HG02642 (cell line): ENCODE measurements around the gene CSTPP1.
"Not testable (repeated sequence)": the region's sequence is repeated elsewhere in the genome, so short reads cannot be mapped to it uniquely, and the experiment has no call there.

ENCODE experiments used
- ATAC-seq: cut with Tn5 transposase; IDR thresholded peaks from one replicate; pipeline ENCODE4 v1.9.1; 2021; ENCODE audit warnings: mild to moderate bottlenecking; ENCODE audit not compliant: unreplicated experiment, poor library complexity

The CSTPP1 gene

DNA sequence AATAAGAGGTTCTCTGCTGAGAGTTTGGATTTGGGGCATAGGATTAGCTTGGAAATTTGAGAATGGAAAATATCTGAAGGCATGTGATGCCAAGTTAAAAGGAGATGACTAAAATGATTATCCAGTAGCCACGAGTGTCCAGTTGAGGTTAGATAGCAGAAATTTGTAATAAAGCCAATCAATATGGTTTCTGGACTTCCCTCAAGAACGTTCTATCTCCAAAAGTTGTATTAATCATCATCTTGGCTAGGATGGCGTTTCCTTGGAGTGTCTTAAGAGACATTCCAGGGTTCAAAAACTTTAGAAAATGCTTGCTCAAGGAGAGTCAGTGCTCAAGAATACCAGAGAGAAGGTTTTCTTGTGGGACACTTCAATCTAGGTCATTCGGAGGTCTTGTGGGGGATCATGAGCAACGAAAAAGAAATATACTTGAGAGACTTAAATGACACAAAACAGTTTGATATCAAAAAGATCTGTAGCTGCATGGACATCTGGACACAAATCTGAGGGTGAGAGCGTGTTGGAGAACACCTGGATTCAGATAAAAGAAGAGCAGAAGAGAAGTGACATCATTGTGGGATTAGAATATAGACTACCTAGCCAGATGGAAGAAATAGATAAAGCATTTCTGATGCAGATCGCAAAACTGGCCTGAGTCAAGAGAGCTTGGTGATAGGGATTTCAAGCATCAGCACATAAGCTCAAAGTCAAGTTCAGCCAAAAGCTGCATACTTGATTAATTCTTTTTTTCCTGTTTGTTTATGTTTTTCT is 142.4 kb downstream of the CSTPP1 start:
- no peak for ATAC-seq

DNA sequence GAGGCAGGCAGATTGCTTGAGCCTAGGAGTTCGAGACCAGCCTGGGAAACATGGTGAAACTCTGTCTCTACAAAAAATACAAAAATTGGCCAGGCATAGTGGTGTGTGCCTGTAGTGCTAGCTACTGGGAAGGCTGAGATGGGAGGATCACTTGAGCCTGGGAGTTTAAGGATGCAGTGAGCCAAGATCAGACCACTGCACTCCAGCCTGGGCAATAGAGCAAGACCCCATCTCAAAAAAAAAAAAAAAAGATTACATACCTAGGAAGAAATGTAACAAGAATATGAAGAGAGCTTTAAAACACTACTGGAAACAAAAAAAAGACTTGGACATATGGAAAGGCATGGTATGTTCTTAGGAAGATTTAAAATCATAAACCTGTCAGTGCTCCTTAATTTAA is 144.2 kb downstream of the CSTPP1 start:
- ATAC-seq, result not testable (repeated sequence)

- no peak for ATAC-seq
Observed at GRCh38 chr11:47083913-47084312, 147.4 kb downstream of the CSTPP1 start.

DNA sequence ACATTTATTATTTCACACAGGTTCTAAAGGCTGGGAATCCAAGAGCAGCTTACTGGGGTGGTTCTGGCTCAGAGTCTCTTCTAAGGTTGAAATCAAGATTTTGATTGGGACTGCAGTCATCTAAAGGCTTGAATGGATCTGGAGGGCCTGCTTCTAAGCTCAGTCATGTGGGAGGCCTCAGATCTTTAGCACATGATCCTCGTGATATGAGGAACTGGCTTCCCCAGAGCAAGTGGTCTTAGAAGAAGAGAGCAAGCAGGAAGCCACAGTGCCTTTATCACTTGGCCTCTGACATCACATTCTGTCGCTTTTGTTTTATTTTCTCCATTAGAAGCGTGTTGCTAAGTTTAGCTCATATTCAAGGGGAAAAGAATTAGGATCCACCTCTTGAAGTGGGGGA is 151.2 kb downstream of the CSTPP1 start:
- ATAC-seq, result no peak

DNA sequence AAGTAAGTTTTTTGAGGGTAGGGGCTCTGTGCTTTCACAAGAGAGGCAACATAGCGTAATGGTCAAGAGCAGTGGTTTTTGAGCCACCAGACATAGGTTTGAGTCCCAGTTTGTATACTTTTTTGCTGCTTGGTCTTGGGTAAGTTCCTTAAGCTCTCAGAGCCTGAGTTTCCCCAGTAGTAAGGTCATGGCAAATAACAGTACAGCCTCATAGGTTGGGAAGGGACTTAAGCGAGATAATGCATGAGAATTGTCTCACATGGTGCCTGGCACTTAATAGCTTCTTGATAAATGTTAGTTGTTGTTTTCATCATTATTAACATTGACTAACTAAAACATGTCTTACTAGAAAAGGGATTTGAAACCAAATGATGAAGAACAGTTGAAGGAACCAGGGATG is 157.0 kb downstream of the CSTPP1 start:
- no peak for ATAC-seq

GRCh38 chr11:47096871-47097270 is 160.3 kb downstream of the CSTPP1 start:
- not testable (repeated sequence) for ATAC-seq

DNA sequence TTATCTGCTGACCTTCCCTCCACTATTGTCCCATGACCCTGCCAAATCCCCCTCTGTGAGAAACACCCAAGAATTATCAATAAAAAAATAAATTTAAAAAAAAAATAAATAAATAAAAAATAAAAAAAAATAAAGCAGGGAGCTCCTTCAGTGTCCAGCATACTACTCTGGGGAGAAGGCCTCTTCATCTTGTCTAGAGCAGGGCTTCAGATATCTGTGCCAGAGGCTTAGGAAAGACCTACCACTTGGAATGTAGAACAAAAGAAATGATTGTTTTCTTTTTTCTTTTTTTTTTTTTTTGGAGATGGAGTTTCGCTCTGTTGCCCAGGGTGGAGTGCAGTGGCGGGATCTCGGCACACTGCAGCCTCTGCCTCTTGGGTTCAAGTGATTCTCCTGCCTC is 161.7 kb downstream of the CSTPP1 start:
- not testable (repeated sequence) for ATAC-seq

GRCh38 chr11:47099214-47099917 is 162.8 kb downstream of the CSTPP1 start:
- no peak for ATAC-seq

- ATAC-seq, result no peak
Observed at GRCh38 chr11:47099918-47100315, 163.4 kb downstream of the CSTPP1 start.

DNA sequence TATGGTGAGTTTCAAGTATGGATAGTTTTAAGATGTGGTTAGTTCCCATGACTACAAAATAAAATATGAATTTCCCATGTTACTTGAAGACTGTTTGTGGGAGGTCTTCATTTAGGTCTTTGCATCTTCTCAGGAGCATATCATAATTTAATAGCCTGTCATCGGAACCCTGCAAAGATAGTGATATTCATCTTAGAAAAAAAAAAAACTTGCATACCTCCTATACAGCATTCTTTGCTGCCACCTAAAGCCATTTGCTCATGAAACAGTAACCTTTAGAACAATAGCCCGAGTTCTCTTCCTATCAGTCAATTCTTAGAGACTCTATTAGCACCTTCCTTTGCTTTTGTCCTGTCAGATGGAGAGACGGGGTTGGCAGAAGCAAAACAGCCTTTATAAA is 164.8 kb downstream of the CSTPP1 start:
- ATAC-seq, result no peak

DNA sequence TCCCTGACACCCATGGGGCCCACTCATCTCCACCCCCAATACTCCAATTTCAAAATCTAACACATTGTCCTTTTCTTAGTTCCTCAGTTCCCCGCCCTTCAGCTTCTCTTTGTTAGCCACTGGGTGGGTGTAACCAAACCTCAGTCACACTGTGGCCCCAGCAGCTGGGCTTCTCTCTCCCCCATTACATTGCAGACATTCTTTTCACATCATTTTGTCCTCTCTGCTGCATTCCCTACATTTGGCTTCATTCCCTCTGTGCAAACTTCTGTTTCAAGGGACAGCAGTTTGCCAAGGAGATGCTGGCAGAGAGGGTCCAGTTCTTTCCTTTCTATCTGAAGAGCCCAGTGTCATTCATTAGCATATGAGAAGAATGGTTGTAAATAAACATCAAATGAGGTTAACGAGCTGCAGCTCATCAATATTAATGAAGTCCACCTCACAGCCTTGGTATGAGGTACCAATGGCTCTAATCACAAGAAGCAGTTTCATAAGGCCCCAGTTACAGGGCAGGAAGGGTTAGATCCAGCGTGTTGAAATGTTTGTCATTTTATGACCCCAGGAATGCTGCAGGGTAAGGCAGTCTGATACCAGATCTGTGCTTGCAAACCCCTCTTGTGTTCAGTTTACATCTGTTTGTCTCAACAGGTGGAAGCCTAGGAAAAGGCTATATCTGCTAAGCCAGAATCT is 167.8 kb downstream of the CSTPP1 start:
- no peak for ATAC-seq

- ATAC-seq, result no peak
Observed at GRCh38 chr11:47105541-47105940, 169.0 kb downstream of the CSTPP1 start.

- no peak for ATAC-seq
Observed at GRCh38 chr11:47105974-47106373, 169.4 kb downstream of the CSTPP1 start.

DNA sequence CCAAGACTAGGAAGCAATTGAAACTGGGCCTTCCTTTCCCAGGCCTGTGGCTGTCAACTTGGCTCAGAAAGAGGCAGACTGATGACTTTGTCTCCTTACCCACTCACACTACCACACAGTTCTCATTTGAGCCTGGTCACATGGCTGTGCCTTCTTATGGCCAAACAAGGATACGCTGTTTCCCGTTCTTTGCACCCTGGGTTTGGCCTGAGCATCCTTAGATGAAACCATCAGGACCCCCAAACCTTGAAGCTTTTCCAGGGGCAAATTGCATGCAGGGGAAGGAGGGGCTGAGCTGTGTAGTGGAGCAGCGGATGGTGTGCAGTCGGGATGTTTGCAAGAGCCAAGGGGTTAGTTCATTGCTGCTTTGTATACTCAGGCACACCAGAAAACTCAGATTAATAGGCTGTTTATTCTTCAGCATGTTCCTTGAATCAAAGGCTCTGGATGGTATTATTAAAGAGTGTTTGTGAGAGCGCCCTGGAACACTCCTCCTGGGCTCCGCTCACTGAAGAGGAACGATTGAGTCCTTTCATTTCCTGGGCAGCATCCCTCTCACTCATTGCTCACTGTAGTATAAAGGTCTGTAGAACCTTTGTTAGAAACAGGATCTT is 170.3 kb downstream of the CSTPP1 start:
- no peak for ATAC-seq

GRCh38 chr11:47107744-47108143 is 171.2 kb downstream of the CSTPP1 start:
- ATAC-seq, result no peak

- ATAC-seq, result no peak
Observed at GRCh38 chr11:47108214-47108613, 171.7 kb downstream of the CSTPP1 start.

GRCh38 chr11:47109051-47109726 is 172.6 kb downstream of the CSTPP1 start:
- no peak for ATAC-seq

- ATAC-seq, result no peak
Observed at GRCh38 chr11:47109727-47110246, 173.2 kb downstream of the CSTPP1 start.

DNA sequence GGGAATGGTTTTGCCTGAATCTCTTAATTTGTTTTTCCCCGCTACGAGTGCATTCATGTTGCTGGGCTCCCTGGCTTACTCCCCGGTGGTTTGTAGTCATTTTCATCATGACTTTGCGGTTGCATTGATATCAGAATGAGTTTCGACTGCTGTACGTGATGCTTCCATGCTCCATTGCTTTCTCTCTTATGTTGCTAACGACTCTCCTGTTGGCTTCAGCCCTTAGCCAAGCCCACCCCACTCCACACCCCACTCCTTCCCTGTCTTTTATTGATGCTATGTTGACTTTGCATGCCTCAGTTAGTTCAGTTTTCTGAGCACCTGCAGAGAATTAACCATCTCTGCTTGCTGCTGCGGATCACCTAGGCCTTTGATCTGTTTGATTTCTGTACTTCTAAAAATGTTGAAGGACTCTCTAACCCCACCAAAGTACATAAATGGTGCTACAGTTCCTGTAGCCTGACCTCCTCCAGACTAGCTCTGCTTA is 174.8 kb downstream of the CSTPP1 start:
- peak; percentile 83 for ATAC-seq

- not testable (repeated sequence) for ATAC-seq
Observed at GRCh38 chr11:47112941-47113340, 176.4 kb downstream of the CSTPP1 start.
